ENCODE results near the gene SLK. TPM values are rescaled to one million over a fixed set of nuclear protein-coding genes. Genes with fewer than 3 reads are reported as not detected.

Gene SLK
- total and polyA plus RNA-seq, 2 of the 13 experiments (the other 11 are each of a cell fraction or from before 2014, with no cell fraction given) = 3.4 to 22.8 TPM

DNA sequence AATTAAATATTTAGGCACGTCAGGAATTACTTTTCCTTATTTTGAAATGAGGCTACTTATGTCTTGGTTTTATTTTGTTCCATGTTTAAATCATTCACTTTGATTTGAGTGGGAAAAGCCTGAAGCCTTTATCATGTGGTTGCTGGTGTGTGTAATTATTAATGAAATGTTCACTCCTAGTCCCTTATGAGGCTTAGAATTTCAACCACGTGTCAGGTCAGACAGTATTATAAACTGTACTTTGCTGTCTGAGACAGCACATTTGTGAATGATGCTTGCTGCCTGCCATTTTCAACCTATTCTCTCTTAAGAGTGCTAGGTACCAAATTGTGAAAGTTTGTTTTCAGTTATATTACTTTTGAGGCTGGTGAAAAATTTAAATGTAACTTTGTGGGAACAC lies 59.8 kb downstream of the SLK start:
- no TSS peak for BruUV-seq (replicated peaks)
- H3K27me3 ChIP-seq (ENCODE audit: control insufficient read depth in 1 of 2, insufficient read depth in 2 of 2, low read length in 2 of 2) = no peaks in the 10 kb centered on the region
- FAIRE-seq = no peak
- no peaks in the 10 kb centered on the region for H3K9me3 ChIP-seq (ENCODE audit: low read length)
- no peak for DNase-seq (ENCODE audit: low spot score)
- H3K9ac ChIP-seq (ENCODE audit: insufficient read depth, low read depth, low read length) = no peak overlapping the region
- H3K79me2 ChIP-seq (ENCODE audit: insufficient read depth, low read length) = no peaks in the 10 kb centered on the region
- peaks cover 6 to 35% of the 10 kb centered on the region in 2 experiments for H3K36me3 ChIP-seq (replicated peaks in 1 of 2; ENCODE audit: control insufficient read depth in 1 of 2, insufficient read depth in 2 of 2, low read length in 2 of 2)
- TF ChIP-seq POLR2AphosphoS2 (IDR thresholded peaks at IDR 0.05; ENCODE audit: low read depth, low read length) (no peak), REXO4 (CRISPR knock-in tag; IDR thresholded peaks at IDR 0.05; ENCODE audit: borderline replicate concordance) (no peak), SYNCRIP (IDR thresholded peaks at IDR 0.05; ENCODE audit: insufficient read depth, low read depth, low read length) (no peak), ZNF720 (CRISPR knock-in tag; IDR thresholded peaks at IDR 0.05) (no peak), SMAD1 (CRISPR knock-in tag; IDR thresholded peaks at IDR 0.05; ENCODE audit: borderline replicate concordance, low read depth) (no peak), ZNF460 (CRISPR knock-in tag; IDR thresholded peaks at IDR 0.05; ENCODE audit: borderline replicate concordance) (no peak), STAG1 (CRISPR knock-in tag; IDR thresholded peaks at IDR 0.05) (no peak)
- TF ChIP-seq, protein P1, sequence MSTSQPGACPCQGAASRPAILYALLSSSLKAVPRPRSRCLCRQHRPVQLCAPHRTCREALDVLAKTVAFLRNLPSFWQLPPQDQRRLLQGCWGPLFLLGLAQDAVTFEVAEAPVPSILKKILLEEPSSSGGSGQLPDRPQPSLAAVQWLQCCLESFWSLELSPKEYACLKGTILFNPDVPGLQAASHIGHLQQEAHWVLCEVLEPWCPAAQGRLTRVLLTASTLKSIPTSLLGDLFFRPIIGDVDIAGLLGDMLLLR (CRISPR knock-in tag; IDR thresholded peaks at IDR 0.05) = no peak
- ChIA-PET POLR2A (no interaction called here), CTCF (ENCODE audit: low intra/inter-chr PET ratio, low total read pairs) (no interaction called here)
- no peak for ATAC-seq
- H3K4me1 ChIP-seq (ENCODE audit: insufficient read depth, low read length) = no peaks in the 10 kb centered on the region
- no peak overlapping the region for H3K27ac ChIP-seq (ENCODE audit: extremely low read length, insufficient read depth, low read length)
- no peak overlapping the region for H3K4me2 ChIP-seq (ENCODE audit: low read depth, low read length)
- intact Hi-C loops (cut with micrococcal nuclease; ENCODE audit: unreplicated experiment) = no loop called here
- in situ Hi-C loops (cut with HindIII; ENCODE audit: extremely low pct_ligation_motif_present, low pct_unique_long_range_greater_than_20kb) = no loop called here
- 83% methylated on average over 2 of the region's 2 CpGs for WGBS (ENCODE audit: low lambda C conversion rate)
- H4K20me1 ChIP-seq (ENCODE audit: insufficient read depth, low read length) = no peaks in the 10 kb centered on the region
- H3K4me3 ChIP-seq (replicated peaks in 1 of 3; ENCODE audit: insufficient read depth in 1 of 3, low read depth in 2 of 3, low read length in 3 of 3) = no peak overlapping the region
- H2AFZ ChIP-seq (ENCODE audit: low read length) = no peak overlapping the region

DNA sequence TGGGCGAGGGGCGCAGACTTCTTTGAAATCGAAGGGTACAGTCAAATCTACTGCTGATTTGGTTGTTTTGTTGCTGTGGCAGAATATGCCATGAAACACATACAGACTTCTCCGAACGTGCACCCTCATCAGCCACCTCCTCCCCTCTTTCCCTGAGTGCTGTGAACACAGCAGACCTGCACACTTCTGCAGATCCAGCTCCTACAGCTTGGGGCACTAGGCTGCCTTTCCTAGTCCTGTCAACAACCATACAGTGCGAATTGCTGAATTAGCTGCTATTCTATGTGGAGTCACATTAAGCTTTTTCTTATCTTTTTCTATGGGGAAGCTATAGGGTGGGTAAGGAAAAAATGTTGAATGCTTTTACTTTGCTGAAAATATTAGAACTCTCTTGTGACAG lies 61.2 kb downstream of the SLK start:
- Histone ChIP-seq H2AFZ (ENCODE audit: low read length) (no peak overlapping the region), H3K36me3 (replicated peaks in 1 of 2; ENCODE audit: control insufficient read depth in 1 of 2, insufficient read depth in 2 of 2, low read length in 2 of 2) (peaks cover 3 to 27% of the 10 kb centered on the region in 2 experiments), H3K9ac (ENCODE audit: insufficient read depth, low read depth, low read length) (no peak overlapping the region), H3K27me3 (ENCODE audit: control insufficient read depth in 1 of 2, insufficient read depth in 2 of 2, low read length in 2 of 2) (no peaks in the 10 kb centered on the region), H3K9me3 (ENCODE audit: low read length) (no peaks in the 10 kb centered on the region), H3K4me1 (ENCODE audit: insufficient read depth, low read length) (no peaks in the 10 kb centered on the region), H3K4me3 (replicated peaks in 1 of 3; ENCODE audit: insufficient read depth in 1 of 3, low read depth in 2 of 3, low read length in 3 of 3) (no peak overlapping the region), H3K79me2 (ENCODE audit: insufficient read depth, low read length) (no peaks in the 10 kb centered on the region), H3K27ac (ENCODE audit: extremely low read length, insufficient read depth, low read length) (no peak overlapping the region), H3K4me2 (ENCODE audit: low read depth, low read length) (no peak overlapping the region), H4K20me1 (ENCODE audit: insufficient read depth, low read length) (no peaks in the 10 kb centered on the region)
- no TSS peak for BruUV-seq (replicated peaks)
- TF ChIP-seq, protein P2, sequence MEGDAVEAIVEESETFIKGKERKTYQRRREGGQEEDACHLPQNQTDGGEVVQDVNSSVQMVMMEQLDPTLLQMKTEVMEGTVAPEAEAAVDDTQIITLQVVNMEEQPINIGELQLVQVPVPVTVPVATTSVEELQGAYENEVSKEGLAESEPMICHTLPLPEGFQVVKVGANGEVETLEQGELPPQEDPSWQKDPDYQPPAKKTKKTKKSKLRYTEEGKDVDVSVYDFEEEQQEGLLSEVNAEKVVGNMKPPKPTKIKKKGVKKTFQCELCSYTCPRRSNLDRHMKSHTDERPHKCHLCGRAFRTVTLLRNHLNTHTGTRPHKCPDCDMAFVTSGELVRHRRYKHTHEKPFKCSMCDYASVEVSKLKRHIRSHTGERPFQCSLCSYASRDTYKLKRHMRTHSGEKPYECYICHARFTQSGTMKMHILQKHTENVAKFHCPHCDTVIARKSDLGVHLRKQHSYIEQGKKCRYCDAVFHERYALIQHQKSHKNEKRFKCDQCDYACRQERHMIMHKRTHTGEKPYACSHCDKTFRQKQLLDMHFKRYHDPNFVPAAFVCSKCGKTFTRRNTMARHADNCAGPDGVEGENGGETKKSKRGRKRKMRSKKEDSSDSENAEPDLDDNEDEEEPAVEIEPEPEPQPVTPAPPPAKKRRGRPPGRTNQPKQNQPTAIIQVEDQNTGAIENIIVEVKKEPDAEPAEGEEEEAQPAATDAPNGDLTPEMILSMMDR (CRISPR knock-in tag; IDR thresholded peaks at IDR 0.05) = peak; percentile 30
- no peak for TF ChIP-seq ATF1 (CRISPR knock-in tag; IDR thresholded peaks at IDR 0.05)
- no peak for TF ChIP-seq FOXA1 (IDR thresholded peaks at IDR 0.05)
- TF ChIP-seq FOXA1 (CRISPR knock-in tag; IDR thresholded peaks at IDR 0.05) = peak; percentile 52
- peak; percentile 26; the same call in 1 of the 2 replicates for TF ChIP-seq STAG1 (CRISPR knock-in tag; IDR thresholded peaks at IDR 0.05)
- peak; percentile 99 for ATAC-seq
- POLR2A ChIA-PET = no interaction called here
- CTCF ChIA-PET (ENCODE audit: low intra/inter-chr PET ratio, low total read pairs) = no interaction called here
- peak; percentile 13 for DNase-seq (ENCODE audit: low spot score)
- 92% methylated on average over 6 of the region's 6 CpGs for WGBS (ENCODE audit: low lambda C conversion rate)
- intact Hi-C loops (cut with micrococcal nuclease; ENCODE audit: unreplicated experiment) = no loop called here
- no peak for FAIRE-seq
- in situ Hi-C loops (cut with HindIII; ENCODE audit: extremely low pct_ligation_motif_present, low pct_unique_long_range_greater_than_20kb) = no loop called here

Data from HepG2 (cell line).